WI38 (cell line): ENCODE measurements around the gene COL18A1.

ENCODE experiments used
- H3K4me3 ChIP-seq: 2 replicates; pipeline ENCODE4 v1.5.1; 2011; ENCODE audit warnings: low read depth, mild to moderate bottlenecking, control low read depth, low read length
- TF ChIP-seq, protein P1 (sequence below): IDR thresholded peaks from 2 replicates; pipeline ENCODE4 v1.5.1; 2012; ENCODE audit warnings: low read depth, mild to moderate bottlenecking, control low read depth, low read length

The COL18A1 gene

DNA sequence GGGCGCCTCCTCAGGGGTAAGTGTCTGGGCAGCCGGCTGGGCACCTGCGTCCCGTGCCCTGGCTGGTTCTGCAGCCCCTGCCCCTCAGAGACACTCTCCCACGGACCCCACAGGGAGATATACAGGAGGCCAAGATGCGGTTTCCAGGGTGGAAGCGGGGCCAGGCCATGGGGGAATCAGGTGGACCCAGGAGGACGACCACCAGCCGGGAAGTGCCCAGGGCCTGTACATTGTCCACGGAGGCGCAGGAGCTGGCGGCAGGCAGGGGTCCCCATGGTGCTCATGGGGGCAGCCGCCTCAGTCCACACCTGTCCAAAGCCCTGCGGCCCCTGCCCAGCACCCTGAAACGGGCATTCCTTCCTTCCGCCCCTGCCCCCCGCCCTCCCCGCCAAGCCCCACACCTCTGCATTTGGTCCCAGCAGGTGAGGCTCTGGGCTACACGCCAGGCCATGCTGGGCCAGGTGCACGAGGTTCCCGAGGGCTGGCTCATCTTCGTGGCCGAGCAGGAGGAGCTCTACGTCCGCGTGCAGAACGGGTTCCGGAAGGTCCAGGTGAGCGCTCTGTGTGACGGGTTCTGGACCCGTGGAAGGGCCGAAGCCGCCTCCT lies 100.6 kb downstream of the COL18A1 start:
- TF ChIP-seq, protein P1, sequence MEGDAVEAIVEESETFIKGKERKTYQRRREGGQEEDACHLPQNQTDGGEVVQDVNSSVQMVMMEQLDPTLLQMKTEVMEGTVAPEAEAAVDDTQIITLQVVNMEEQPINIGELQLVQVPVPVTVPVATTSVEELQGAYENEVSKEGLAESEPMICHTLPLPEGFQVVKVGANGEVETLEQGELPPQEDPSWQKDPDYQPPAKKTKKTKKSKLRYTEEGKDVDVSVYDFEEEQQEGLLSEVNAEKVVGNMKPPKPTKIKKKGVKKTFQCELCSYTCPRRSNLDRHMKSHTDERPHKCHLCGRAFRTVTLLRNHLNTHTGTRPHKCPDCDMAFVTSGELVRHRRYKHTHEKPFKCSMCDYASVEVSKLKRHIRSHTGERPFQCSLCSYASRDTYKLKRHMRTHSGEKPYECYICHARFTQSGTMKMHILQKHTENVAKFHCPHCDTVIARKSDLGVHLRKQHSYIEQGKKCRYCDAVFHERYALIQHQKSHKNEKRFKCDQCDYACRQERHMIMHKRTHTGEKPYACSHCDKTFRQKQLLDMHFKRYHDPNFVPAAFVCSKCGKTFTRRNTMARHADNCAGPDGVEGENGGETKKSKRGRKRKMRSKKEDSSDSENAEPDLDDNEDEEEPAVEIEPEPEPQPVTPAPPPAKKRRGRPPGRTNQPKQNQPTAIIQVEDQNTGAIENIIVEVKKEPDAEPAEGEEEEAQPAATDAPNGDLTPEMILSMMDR = no peak

DNA sequence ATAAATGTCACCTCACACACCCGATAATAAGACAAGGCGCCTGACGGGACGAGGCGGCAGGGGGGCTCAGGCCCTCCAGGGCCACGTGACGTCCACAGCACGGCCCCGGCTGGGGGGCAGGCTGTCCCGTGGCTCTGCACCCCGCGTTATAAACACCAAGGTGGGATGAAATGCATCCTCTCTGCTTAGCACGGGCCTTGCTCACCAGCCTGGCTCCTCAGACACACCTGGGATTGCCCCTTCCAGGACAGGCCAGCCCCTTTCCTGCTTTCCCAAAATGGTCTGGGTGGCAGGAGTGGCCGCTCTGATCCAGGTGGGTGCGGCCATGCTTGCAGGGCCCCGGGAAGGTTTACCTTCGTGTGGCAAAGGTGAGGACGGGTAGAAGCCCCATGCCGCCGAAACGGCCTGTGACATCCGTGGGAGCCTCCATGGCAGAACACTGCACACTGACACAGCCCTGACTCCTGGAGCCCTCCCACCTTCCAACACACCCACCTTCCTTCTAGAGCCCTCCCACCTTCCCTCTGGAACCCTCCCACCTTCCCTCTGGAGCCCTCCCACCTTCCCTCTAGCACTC lies 101.4 kb downstream of the COL18A1 start:
- H3K4me3 ChIP-seq = no peak overlapping the region
- TF ChIP-seq, protein P1 = no peak

More for the DNA sequence above, 100.6 kb downstream of the COL18A1 start:
- no peak overlapping the region for H3K4me3 ChIP-seq

DNA sequence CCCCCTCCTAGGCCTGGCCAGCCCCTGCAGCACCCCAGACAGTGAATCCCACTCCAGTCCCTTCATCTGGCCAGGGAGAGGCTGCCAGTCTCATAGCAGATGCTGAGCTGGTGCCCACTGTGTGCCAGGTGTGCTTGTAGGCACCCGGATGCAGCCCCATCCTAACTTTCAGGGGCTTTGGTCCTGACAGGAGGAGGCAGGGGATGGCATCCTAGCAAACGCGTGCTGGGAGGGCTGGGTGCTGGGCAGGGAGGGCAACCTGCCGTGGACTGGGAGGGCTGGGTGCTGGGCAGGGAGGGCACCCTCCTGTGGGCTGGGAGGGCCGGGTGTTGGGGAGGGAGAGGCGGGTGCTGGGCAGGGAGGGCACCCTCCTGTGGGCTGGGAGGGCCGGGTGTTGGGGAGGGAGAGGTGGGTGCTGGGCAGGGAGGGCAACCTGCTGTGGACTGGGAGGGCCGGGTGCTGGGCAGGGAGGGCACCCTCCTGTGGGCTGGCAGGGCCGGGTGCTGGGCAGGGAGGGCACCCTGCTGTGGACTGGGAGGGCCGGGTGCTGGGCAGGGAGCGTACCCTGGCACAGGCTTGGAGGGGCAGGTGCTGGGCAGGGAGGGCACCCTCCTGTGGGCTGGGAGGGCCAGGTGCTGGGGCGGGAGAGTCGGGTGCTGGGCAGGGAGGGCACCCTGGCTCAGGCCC lies 102.0 kb downstream of the COL18A1 start:
- H3K4me3 ChIP-seq = no peak overlapping the region
- TF ChIP-seq, protein P1 = no peak

DNA sequence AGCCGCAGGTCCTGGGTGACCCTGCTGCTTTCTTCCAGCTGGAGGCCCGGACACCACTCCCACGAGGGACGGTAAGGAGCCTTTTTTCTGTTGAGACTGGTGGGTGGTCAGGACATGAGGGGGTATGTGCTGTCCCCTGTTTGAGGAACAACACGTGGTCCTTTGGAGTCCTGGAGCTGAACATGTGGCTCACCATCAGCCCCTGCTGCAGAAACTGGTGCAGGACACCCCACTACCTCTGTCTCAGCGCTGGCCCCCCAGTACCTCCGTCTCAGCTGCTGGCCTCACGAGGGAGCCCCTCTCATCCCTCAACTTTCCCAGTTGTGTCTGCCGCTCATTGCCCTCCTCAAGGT lies 102.5 kb downstream of the COL18A1 start:
- TF ChIP-seq, protein P1 = no peak
- no peak overlapping the region for H3K4me3 ChIP-seq

DNA sequence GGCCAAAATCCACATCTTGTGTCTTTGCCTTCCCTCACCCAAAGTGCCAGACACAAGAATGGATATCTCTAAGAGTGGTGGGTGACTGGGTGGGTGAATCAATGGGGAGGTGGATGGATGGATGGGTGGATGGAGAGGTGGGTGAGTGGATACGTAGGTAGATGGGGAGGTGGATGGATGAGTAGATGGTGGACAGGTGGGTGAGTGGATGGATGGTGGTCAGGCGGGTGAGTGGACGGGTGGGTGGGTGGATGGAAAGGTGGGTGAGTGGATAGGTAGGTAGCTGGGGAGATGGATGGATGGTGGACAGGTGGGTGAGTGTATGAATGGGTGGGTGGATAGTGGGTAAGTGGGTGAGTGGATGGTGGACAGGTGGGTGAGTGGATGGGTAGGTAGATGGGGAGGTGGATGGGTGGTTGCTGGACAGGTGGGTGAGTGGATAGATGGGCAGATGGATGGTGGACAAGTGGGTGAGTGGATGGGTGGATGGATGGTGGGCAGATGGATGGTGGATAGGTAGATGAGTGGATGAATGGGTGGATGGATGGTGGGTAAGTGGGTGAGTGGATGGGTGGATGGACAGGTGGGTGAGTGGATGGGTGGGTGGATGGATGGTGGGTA lies 103.0 kb downstream of the COL18A1 start:
- no peak overlapping the region for H3K4me3 ChIP-seq
- TF ChIP-seq, protein P1 = no peak

DNA sequence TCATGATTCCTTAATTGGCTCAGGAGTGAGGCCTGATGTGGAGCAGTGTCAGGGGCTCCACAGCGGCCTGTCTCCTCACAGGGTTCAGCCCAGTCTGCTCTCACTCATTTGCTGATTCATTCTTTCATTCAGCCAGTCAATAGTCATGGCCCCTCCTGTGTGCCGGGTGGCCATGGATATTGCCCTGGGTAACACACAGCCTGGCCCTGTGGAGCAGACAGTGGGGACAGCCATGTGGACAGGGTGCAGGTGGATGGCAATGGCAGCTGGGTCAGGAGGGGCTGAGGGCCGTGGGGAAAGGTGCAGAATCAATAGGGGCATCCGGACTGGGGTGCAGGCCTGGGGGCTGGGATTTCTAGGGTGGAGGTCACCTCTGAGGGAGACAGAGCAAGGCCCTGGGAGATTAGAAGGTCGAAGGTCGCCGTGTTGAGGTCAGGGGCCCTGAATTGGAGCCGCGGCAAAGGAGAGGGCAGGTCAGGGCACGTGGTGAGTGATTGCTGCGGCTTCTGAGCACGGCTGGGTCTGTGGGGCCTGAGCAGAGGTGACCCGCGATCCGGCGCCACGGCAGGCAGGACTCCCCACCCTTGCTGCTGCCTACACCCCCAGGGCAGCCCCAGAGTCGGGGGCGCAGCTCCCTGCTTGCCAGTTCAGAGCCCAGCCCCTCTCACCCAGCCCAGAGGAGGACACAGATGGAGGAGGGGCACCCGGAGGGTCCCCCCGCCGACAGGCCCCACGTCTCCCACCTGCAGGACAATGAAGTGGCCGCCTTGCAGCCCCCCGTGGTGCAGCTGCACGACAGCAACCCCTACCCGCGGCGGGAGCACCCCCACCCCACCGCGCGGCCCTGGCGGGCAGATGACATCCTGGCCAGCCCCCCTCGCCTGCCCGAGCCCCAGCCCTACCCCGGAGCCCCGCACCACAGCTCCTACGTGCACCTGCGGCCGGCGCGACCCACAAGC lies 103.9 kb downstream of the COL18A1 start:
- no peak overlapping the region for H3K4me3 ChIP-seq
- TF ChIP-seq, protein P1 = no peak
